PC-9 (cell line): Measurements from ENCODE around the gene GLCE. TPM values are rescaled to one million over a fixed set of nuclear protein-coding genes. Genes with fewer than 3 reads are reported as not detected.

Experiments
- BruUV-seq: library from RNA; stranded (reverse); fragments of 400-500 nt; replicated peaks from 2 replicates; lab custom pipeline; 2021; lab: Mats Ljungman, UMichigan
- CTCF ChIA-PET: fragments of 300-600 bp; sonication (Branson Sonifier 250); formaldehyde crosslinking; loops from one replicate; lab custom pipeline; 2022; ENCODE audit warnings: antibody characterized with exemption; lab: Charles Lee
- POLR2A ChIA-PET: fragments of 300-600 bp; sonication (Branson Sonifier 250); formaldehyde crosslinking; loops from one replicate; lab custom pipeline; 2022; ENCODE audit warnings: antibody characterized with exemption; ENCODE audit not compliant: unreplicated experiment; lab: Charles Lee
- DNase-seq, 2 experiments: peaks; one replicate each; pipeline versions ENCODE4 v3.0.0 to v3.0.0-alpha.2; 2015 to 2022; ENCODE audit warnings: mixed read lengths in 1 of 2
- H2AFZ ChIP-seq: fragments of 200-600 bp; sonication (generic); 2 replicates; pipeline ENCODE4 v1.8.1; 2017; ENCODE audit warnings: antibody characterized with exemption
- H3F3A ChIP-seq: fragments of 200-600 bp; sonication (generic); 2 replicates; pipeline ENCODE4 v1.8.1; 2017; ENCODE audit warnings: antibody characterized with exemption, mild to moderate bottlenecking, low read depth; ENCODE audit not compliant: insufficient read depth
- H3K27ac ChIP-seq: fragments of 200-600 bp; sonication (generic); 2 replicates; pipeline ENCODE4 v1.6.1; 2016; ENCODE audit warnings: mixed run types
- H3K27me3 ChIP-seq: fragments of 200-600 bp; sonication (generic); 2 replicates; pipeline ENCODE4 v1.6.1; 2016; ENCODE audit warnings: low read depth, mixed run types; ENCODE audit not compliant: insufficient read depth
- H3K36me3 ChIP-seq: fragments of 200-600 bp; sonication (generic); 2 replicates; pipeline ENCODE4 v1.6.1; 2016; ENCODE audit warnings: low read depth, mixed run types
- H3K4me1 ChIP-seq: fragments of 200-600 bp; sonication (generic); replicated peaks from 2 replicates; pipeline ENCODE4 v1.6.1; 2016; ENCODE audit warnings: mixed run types; ENCODE audit not compliant: insufficient read depth
- H3K4me2 ChIP-seq: fragments of 200-600 bp; sonication (generic); 2 replicates; pipeline ENCODE4 v1.6.1; 2017; ENCODE audit warnings: mixed run types
- H3K4me3 ChIP-seq: fragments of 200-600 bp; sonication (generic); 2 replicates; pipeline ENCODE4 v1.6.1; 2016; ENCODE audit warnings: mixed run types
- H3K79me2 ChIP-seq: fragments of 200-600 bp; sonication (generic); 2 replicates; pipeline ENCODE4 v1.6.1; 2017; ENCODE audit warnings: low read depth, mixed run types
- H3K9me2 ChIP-seq: fragments of 200-600 bp; sonication (generic); 2 replicates; pipeline ENCODE4 v1.8.1; 2017; ENCODE audit warnings: mild to moderate bottlenecking; ENCODE audit not compliant: insufficient read depth
- H3K9me3 ChIP-seq: fragments of 200-600 bp; sonication (generic); 2 replicates; pipeline ENCODE4 v1.8.1; 2016; ENCODE audit warnings: low read depth; ENCODE audit not compliant: insufficient read depth
- H4K20me1 ChIP-seq: fragments of 200-600 bp; sonication (generic); 2 replicates; pipeline ENCODE4 v1.8.1; 2017; ENCODE audit not compliant: insufficient read depth
- CTCF ChIP-seq: fragments of 200-600 bp; sonication (generic); conservative IDR thresholded peaks from 2 replicates; pipeline ENCODE4 v1.6.1; 2017; ENCODE audit warnings: mixed run types, antibody characterized with exemption, mild to moderate bottlenecking, moderate library complexity
- EZH2 ChIP-seq: fragments of 200-600 bp; sonication (generic); IDR thresholded peaks from 2 replicates; pipeline ENCODE4 v1.8.0; 2017; ENCODE audit warnings: antibody characterized with exemption, low read depth
- intact Hi-C: fragments of 100-400 bp; cut with micrococcal nuclease; formaldehyde crosslinking; loops from one replicate; pipeline ENCODE4 v1.10.0; 2022; ENCODE audit not compliant: unreplicated experiment
- total RNA-seq: library from RNA; stranded (reverse); gene quantifications from 2 replicates; pipeline ENCODE4 v1.2.3, GENCODE V29; 2021

Gene GLCE
- total RNA-seq, 1 experiment from 2014 or later = 31.3 TPM

- Histone ChIP-seq H3K36me3 (no peaks in the 10 kb centered on the region), H3K27me3 (no peaks in the 10 kb centered on the region), H3K9me2 (no peaks in the 10 kb centered on the region), H3K4me2 (no peak overlapping the region), H4K20me1 (no peaks in the 10 kb centered on the region), H2AFZ (no peak overlapping the region), H3K27ac (no peak overlapping the region), H3K4me1 (peaks cover 4% of the 10 kb centered on the region; the same call in 1 of the 2 replicates), H3F3A (0 out of 2 replicates have a peak, but pooled peaks cover 4% of the 10 kb centered on the region), H3K9me3 (no peaks in the 10 kb centered on the region), H3K79me2 (no peaks in the 10 kb centered on the region), H3K4me3 (no peak overlapping the region)
- ChIA-PET CTCF (no interaction called here), POLR2A (no interaction called here)
- no peak for DNase-seq
- no peak for TF ChIP-seq CTCF
- no peak for TF ChIP-seq EZH2
- BruUV-seq = no TSS peak
- intact Hi-C loops = no loop called here
Measured at GRCh38 chr15:69292826-69293420, 132.5 kb downstream of the GLCE start.

DNA sequence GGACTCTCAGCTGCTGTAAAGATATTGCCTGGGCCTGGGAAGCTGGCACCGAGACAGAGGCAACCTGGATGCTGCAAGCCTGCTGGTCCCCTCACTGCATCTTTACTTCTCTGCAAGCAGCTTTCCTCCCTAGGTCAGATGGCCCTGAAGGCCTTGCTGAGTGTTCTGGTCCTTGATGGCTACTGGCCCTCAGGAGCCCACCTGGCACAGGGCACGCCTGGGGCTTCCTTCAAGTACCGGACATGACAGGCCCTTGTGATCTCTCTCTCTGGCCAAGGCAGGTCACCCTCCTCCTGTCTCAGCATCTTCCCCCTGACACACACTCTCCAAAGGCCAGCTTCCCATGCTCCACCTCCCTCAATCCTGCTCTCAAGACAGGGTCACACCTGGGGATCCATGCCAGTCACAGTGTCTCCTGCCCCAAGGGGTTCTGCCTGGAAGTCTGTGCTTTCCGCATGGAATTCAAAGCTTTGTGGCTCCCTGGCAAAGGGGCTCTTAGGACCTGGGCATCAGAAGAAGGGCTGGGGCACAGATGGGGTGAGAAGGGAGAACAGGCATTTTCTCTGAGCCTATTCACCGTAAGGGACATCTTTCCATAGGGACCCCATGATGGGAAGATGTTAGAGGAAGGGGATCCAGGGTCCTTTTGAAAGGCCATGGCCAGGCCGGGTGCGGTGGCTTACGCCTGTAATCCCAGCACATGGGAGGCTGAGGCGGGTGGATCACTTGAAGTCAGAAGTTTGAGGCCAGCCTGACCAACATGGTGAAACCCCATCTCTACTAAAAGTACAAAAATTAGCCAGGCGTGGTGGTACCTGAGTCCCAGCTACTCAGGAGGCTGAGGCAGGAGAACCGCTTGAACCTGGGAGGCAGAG lies 133.5 kb downstream of the GLCE start:
- Histone ChIP-seq H3K79me2 (no peaks in the 10 kb centered on the region), H3K36me3 (no peaks in the 10 kb centered on the region), H4K20me1 (no peaks in the 10 kb centered on the region), H3K4me2 (no peak overlapping the region), H3F3A (0 out of 2 replicates have a peak, but pooled peaks cover 4% of the 10 kb centered on the region), H3K27me3 (no peaks in the 10 kb centered on the region), H3K4me3 (no peak overlapping the region), H3K4me1 (peaks cover 4% of the 10 kb centered on the region; the same call in 1 of the 2 replicates), H2AFZ (no peak overlapping the region), H3K9me3 (no peaks in the 10 kb centered on the region), H3K9me2 (no peaks in the 10 kb centered on the region), H3K27ac (no peak overlapping the region)
- TF ChIP-seq EZH2 (no peak), CTCF (no peak)
- DNase-seq = no peak
- ChIA-PET CTCF (no interaction called here), POLR2A (no interaction called here)
- intact Hi-C loops = no loop called here
- BruUV-seq = no TSS peak

DNA sequence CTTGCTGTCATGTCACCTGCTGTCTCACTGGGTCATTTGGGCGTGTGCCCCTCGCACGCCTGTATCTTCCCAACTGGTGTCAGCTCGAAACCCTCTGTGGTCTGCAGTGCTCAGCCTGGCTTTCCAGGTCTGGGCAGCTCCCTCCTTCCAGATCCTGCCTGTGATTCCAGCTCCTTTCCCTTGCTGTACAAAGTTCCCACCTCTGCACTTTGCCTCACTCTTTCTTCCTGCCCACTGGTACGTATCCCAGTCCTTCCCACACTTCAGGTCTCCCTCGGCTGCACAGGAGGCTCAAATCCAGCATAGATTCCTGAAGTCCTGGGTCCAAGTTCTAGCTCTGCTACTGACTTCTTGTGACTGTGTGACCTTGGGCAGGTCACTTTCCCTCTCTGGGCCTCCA lies 136.2 kb downstream of the GLCE start:
- Histone ChIP-seq H2AFZ (no peak overlapping the region), H3K4me3 (no peak overlapping the region), H3K4me2 (no peak overlapping the region), H4K20me1 (no peaks in the 10 kb centered on the region), H3K9me3 (no peaks in the 10 kb centered on the region), H3K27ac (no peak overlapping the region), H3F3A (no peaks in the 10 kb centered on the region), H3K36me3 (no peaks in the 10 kb centered on the region), H3K4me1 (peaks cover 4% of the 10 kb centered on the region; the same call in 1 of the 2 replicates), H3K9me2 (no peaks in the 10 kb centered on the region), H3K27me3 (0 out of 2 replicates have a peak, but pooled peaks cover 5% of the 10 kb centered on the region), H3K79me2 (no peaks in the 10 kb centered on the region)
- no peak for DNase-seq
- TF ChIP-seq EZH2 (no peak), CTCF (no peak)
- BruUV-seq = no TSS peak
- intact Hi-C loops = no loop called here
- CTCF ChIA-PET = interaction anchor here (0.7 kb wide), 1 partner anchor 199 kb away, joined by 6 read pairs; no protein-coding TSS in a partner anchor
- POLR2A ChIA-PET = no interaction called here
